ENCODE data around the gene DENND1A. TPM values are rescaled to one million over a fixed set of nuclear protein-coding genes. Genes with fewer than 3 reads are reported as not detected.

Gene DENND1A
- total RNA-seq, 4 donors from 2014 or later = 20.9 to 33.6 (median 23.7) TPM

GRCh38 chr9:123655681-123656423, 274.1 kb downstream of the DENND1A start:
- no peak for TF ChIP-seq EP300 (IDR thresholded peaks at IDR 0.05)
- TF ChIP-seq, protein P1, sequence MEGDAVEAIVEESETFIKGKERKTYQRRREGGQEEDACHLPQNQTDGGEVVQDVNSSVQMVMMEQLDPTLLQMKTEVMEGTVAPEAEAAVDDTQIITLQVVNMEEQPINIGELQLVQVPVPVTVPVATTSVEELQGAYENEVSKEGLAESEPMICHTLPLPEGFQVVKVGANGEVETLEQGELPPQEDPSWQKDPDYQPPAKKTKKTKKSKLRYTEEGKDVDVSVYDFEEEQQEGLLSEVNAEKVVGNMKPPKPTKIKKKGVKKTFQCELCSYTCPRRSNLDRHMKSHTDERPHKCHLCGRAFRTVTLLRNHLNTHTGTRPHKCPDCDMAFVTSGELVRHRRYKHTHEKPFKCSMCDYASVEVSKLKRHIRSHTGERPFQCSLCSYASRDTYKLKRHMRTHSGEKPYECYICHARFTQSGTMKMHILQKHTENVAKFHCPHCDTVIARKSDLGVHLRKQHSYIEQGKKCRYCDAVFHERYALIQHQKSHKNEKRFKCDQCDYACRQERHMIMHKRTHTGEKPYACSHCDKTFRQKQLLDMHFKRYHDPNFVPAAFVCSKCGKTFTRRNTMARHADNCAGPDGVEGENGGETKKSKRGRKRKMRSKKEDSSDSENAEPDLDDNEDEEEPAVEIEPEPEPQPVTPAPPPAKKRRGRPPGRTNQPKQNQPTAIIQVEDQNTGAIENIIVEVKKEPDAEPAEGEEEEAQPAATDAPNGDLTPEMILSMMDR (IDR thresholded peaks at IDR 0.05) = no peak
- TF ChIP-seq POLR2AphosphoS5 (IDR thresholded peaks at IDR 0.05) = no peak
- TF ChIP-seq POLR2A (IDR thresholded peaks at IDR 0.05) = no peak
- no peak for ATAC-seq
- peaks cover 0 to 20% of the 10 kb centered on the region in 2 donors for H3K36me3 ChIP-seq
- no peak overlapping the region for H3K27ac ChIP-seq
- WGBS, 2 donors (ENCODE audit: low coverage in 1 of 2) = 86 to 94% methylated on average over 5 to 7 of the region's 9 CpGs
- no peaks in the 10 kb centered on the region for H3K9me3 ChIP-seq
- H3K27me3 ChIP-seq = no peaks in the 10 kb centered on the region
- H3K4me1 ChIP-seq = peaks cover 0 to 4% (median 0%) of the 10 kb centered on the region in 3 donors
- no peak overlapping the region for H3K4me3 ChIP-seq

DNA sequence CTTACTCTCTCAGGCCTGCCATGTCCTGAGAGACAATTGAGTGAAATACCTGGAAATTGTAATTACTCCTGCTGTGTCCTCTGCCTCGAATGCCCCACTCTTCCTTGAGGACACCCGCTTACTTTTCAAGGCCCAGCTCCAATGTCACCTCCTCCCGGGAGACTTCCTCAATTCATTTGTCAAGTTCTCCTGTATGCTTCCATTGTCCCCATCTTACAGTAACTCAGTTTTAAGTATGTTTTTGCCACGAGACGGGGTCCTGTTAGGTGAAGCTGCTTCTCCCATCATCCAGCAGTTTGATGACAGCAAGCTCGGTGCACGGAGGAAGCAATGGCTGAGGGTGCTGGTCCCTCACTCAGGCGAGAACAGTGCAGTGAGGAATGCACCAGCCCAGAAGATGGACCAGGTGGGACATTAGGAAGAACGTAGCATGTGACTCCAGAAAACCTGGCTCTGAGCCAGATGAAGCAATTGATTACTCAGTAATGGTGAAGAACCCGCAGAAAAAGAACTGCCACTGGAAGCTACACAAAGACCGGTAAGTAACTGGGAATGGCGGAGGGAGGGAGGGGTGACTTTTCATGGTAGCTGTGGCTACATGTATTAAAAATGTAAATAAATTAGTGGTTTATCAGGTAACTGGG, 274.8 kb downstream of the DENND1A start:
- TF ChIP-seq EP300 (IDR thresholded peaks at IDR 0.05) (no peak), POLR2A (IDR thresholded peaks at IDR 0.05) (no peak), POLR2AphosphoS5 (IDR thresholded peaks at IDR 0.05) (no peak)
- TF ChIP-seq, protein P1 (IDR thresholded peaks at IDR 0.05) = no peak
- Histone ChIP-seq H3K4me3 (no peak overlapping the region), H3K27ac (no peak overlapping the region), H3K4me1 (peaks cover 0 to 4% (median 0%) of the 10 kb centered on the region in 3 donors), H3K27me3 (no peaks in the 10 kb centered on the region), H3K9me3 (no peaks in the 10 kb centered on the region), H3K36me3 (peaks cover 0 to 20% of the 10 kb centered on the region in 2 donors)
- 96 to 100% methylated on average over 4 to 7 of the region's 12 CpGs for WGBS, 2 donors (ENCODE audit: low coverage in 1 of 2)
- no peak for ATAC-seq

GRCh38 chr9:123654218-123654993, 275.5 kb downstream of the DENND1A start:
- H3K4me3 ChIP-seq = no peak overlapping the region
- peaks cover 0 to 20% of the 10 kb centered on the region in 2 donors for H3K36me3 ChIP-seq
- no peaks in the 10 kb centered on the region for H3K9me3 ChIP-seq
- WGBS, 2 donors (ENCODE audit: low coverage in 1 of 2) = 57 to 72% methylated on average over 1 to 6 of the region's 13 CpGs
- TF ChIP-seq, protein P1 (IDR thresholded peaks at IDR 0.05) = no peak
- TF ChIP-seq POLR2A (IDR thresholded peaks at IDR 0.05) (no peak), POLR2AphosphoS5 (IDR thresholded peaks at IDR 0.05) (no peak), EP300 (IDR thresholded peaks at IDR 0.05) (no peak)
- no peak for ATAC-seq
- H3K4me1 ChIP-seq = peaks cover 0 to 4% (median 0%) of the 10 kb centered on the region in 3 donors
- no peaks in the 10 kb centered on the region for H3K27me3 ChIP-seq
- H3K27ac ChIP-seq = no peak overlapping the region

GRCh38 chr9:123652416-123652815, 277.5 kb downstream of the DENND1A start:
- H3K4me3 ChIP-seq = no peak overlapping the region
- H3K36me3 ChIP-seq = peaks cover 0 to 20% of the 10 kb centered on the region in 2 donors
- TF ChIP-seq POLR2A (IDR thresholded peaks at IDR 0.05) = no peak
- TF ChIP-seq, protein P1 (IDR thresholded peaks at IDR 0.05) = no peak
- no peak for TF ChIP-seq POLR2AphosphoS5 (IDR thresholded peaks at IDR 0.05)
- TF ChIP-seq EP300 (IDR thresholded peaks at IDR 0.05) = no peak
- 76 to 83% methylated on average over 2 to 7 of the region's 7 CpGs for WGBS, 2 donors (ENCODE audit: low coverage in 1 of 2)
- no peaks in the 10 kb centered on the region for H3K27me3 ChIP-seq
- ATAC-seq = no peak
- peaks cover 0 to 4% (median 0%) of the 10 kb centered on the region in 3 donors for H3K4me1 ChIP-seq
- H3K9me3 ChIP-seq = no peaks in the 10 kb centered on the region
- H3K27ac ChIP-seq = no peak overlapping the region
